H9 (cell line): Measurements from ENCODE around the gene C10orf62. TPM values are rescaled to one million over a fixed set of nuclear protein-coding genes. Genes with fewer than 3 reads are reported as not detected.

Experiments
- DNase-seq: peaks from one replicate; pipeline ENCODE4 v3.0.0-alpha.2; 2017
- H2AFZ ChIP-seq: one replicate; pipeline ENCODE4 v1.6.1; 2013; ENCODE audit warnings: mild to moderate bottlenecking, low read length, control low read depth, moderate library complexity
- H2AK5ac ChIP-seq: 2 replicates; pipeline ENCODE4 v1.6.1; 2013; ENCODE audit warnings: low read length, control low read depth, mixed read lengths; ENCODE audit not compliant: insufficient read length
- H2BK120ac ChIP-seq: one replicate; pipeline ENCODE4 v1.6.1; 2013; ENCODE audit warnings: low read depth, mild to moderate bottlenecking, low read length, control low read depth, inconsistent platforms; ENCODE audit not compliant: poor library complexity, severe bottlenecking
- H2BK12ac ChIP-seq: 2 replicates; pipeline ENCODE4 v1.6.1; 2013; ENCODE audit warnings: low read length, control low read depth, mixed read lengths, low read depth; ENCODE audit not compliant: insufficient read length
- H2BK15ac ChIP-seq: 2 replicates; pipeline ENCODE4 v1.6.1; 2013; ENCODE audit warnings: low read depth, low read length, control low read depth
- H2BK20ac ChIP-seq: one replicate; pipeline ENCODE4 v1.6.1; 2013; ENCODE audit warnings: low read depth, mild to moderate bottlenecking, low read length, control low read depth, inconsistent platforms; ENCODE audit not compliant: poor library complexity, severe bottlenecking
- H2BK5ac ChIP-seq: 2 replicates; pipeline ENCODE4 v1.6.1; 2013; ENCODE audit warnings: low read length, control low read depth, mixed read lengths; ENCODE audit not compliant: insufficient read length
- H3K14ac ChIP-seq: 2 replicates; pipeline ENCODE4 v1.6.1; 2013; ENCODE audit warnings: low read length, control low read depth; ENCODE audit not compliant: insufficient read depth
- H3K18ac ChIP-seq: 2 replicates; pipeline ENCODE4 v1.6.1; 2013; ENCODE audit warnings: low read depth, mild to moderate bottlenecking, mixed read lengths, low read length, control low read depth; ENCODE audit not compliant: insufficient read length
- H3K23ac ChIP-seq: 2 replicates; pipeline ENCODE4 v1.6.1; 2013; ENCODE audit warnings: low read length, control low read depth, mixed read lengths, low read depth; ENCODE audit not compliant: insufficient read length
- H3K23me2 ChIP-seq: 2 replicates; pipeline ENCODE4 v1.6.1; 2013; ENCODE audit warnings: low read depth, mild to moderate bottlenecking, mixed read lengths, low read length, control low read depth; ENCODE audit not compliant: insufficient read length, poor library complexity, severe bottlenecking
- H3K27ac ChIP-seq: 2 replicates; pipeline ENCODE4 v1.5.1; 2013; ENCODE audit warnings: low read length, control low read depth, mixed read lengths, low read depth; ENCODE audit not compliant: insufficient read length
- H3K27me3 ChIP-seq: 2 replicates; pipeline ENCODE4 v1.6.1; 2013; ENCODE audit warnings: low read length, control low read depth, inconsistent platforms; ENCODE audit not compliant: insufficient read depth
- H3K4ac ChIP-seq: 2 replicates; pipeline ENCODE4 v1.6.1; 2013; ENCODE audit warnings: low read depth, mild to moderate bottlenecking, control low read depth, inconsistent platforms, low read length, moderate library complexity
- H3K4me1 ChIP-seq: 2 replicates; pipeline ENCODE4 v1.6.1; 2013; ENCODE audit warnings: low read length, control low read depth, inconsistent platforms; ENCODE audit not compliant: insufficient read depth
- H3K4me2 ChIP-seq: 2 replicates; pipeline ENCODE4 v1.6.1; 2013; ENCODE audit warnings: low read length, control low read depth, mixed read lengths; ENCODE audit not compliant: insufficient read length, insufficient read depth
- H3K56ac ChIP-seq: 2 replicates; pipeline ENCODE4 v1.6.1; 2013; ENCODE audit warnings: low read depth, mild to moderate bottlenecking, mixed read lengths, low read length, control low read depth; ENCODE audit not compliant: insufficient read length
- H3K79me1 ChIP-seq: 2 replicates; pipeline ENCODE4 v1.6.1; 2013; ENCODE audit warnings: low read depth, mild to moderate bottlenecking, moderate library complexity, low read length, control low read depth, inconsistent platforms; ENCODE audit not compliant: insufficient read depth, poor library complexity, severe bottlenecking
- H3K79me2 ChIP-seq: 2 replicates; pipeline ENCODE4 v1.6.1; 2013; ENCODE audit warnings: low read length, control low read depth, inconsistent platforms; ENCODE audit not compliant: insufficient read depth
- H3K9ac ChIP-seq: 2 replicates; pipeline ENCODE4 v1.6.1; 2013; ENCODE audit warnings: low read length, control low read depth, mixed read lengths; ENCODE audit not compliant: insufficient read length; ENCODE audit errors: extremely low read depth
- H3K9me3 ChIP-seq: one replicate; pipeline ENCODE4 v1.6.1; 2013; ENCODE audit warnings: low read depth, low read length, inconsistent platforms; ENCODE audit not compliant: control insufficient read depth
- H3T11ph ChIP-seq: one replicate; pipeline ENCODE4 v1.6.1; 2013; ENCODE audit warnings: mild to moderate bottlenecking, low read length, control low read depth, inconsistent platforms
- H4K20me1 ChIP-seq: one replicate; pipeline ENCODE4 v1.6.1; 2013; ENCODE audit not compliant: control insufficient read depth, insufficient read length, insufficient read depth
- H4K5ac ChIP-seq: 2 replicates; pipeline ENCODE4 v1.6.1; 2013; ENCODE audit warnings: low read depth, mild to moderate bottlenecking, mixed read lengths, low read length, control low read depth; ENCODE audit not compliant: insufficient read length
- H4K8ac ChIP-seq: replicated peaks from 2 replicates; pipeline ENCODE4 v1.6.1; 2013; ENCODE audit warnings: low read length, control low read depth, mixed read lengths, low read depth; ENCODE audit not compliant: insufficient read length
- H4K91ac ChIP-seq: 2 replicates; pipeline ENCODE4 v1.6.1; 2013; ENCODE audit warnings: low read depth, mild to moderate bottlenecking, moderate library complexity, mixed read lengths, low read length, control low read depth; ENCODE audit not compliant: insufficient read length
- H3K27ac Mint-ChIP-seq, 3 experiments: 2 replicates in 2 of 3; 3 replicates in 1 of 3; pipeline ENCODE4 v1.8.0; 2020 to 2021; ENCODE audit warnings: mixed read lengths in 3 of 3, mild to moderate bottlenecking in 1 of 3, moderate library complexity in 1 of 3
- H3K27me3 Mint-ChIP-seq: 2 replicates; pipeline ENCODE4 v1.8.0; 2021; ENCODE audit warnings: low read depth, mild to moderate bottlenecking, moderate library complexity, mixed read lengths
- H3K36me3 Mint-ChIP-seq, 3 experiments: 2 replicates in 2 of 3; 3 replicates in 1 of 3; pipeline ENCODE4 v1.8.0; 2020 to 2021; ENCODE audit warnings: low read depth in 3 of 3, mixed read lengths in 3 of 3; ENCODE audit not compliant: insufficient read depth in 1 of 3
- H3K4me1 Mint-ChIP-seq, 2 experiments: 2 replicates each; pipeline ENCODE4 v1.8.0; 2020; ENCODE audit warnings: mixed read lengths in 2 of 2
- H3K4me3 Mint-ChIP-seq, 2 experiments: 2 replicates in 1 of 2; 3 replicates in 1 of 2; pipeline ENCODE4 v1.8.0; 2020 to 2021; ENCODE audit warnings: mild to moderate bottlenecking in 2 of 2, mixed read lengths in 2 of 2, moderate library complexity in 1 of 2
- H3K9me3 Mint-ChIP-seq, 2 experiments: 2 replicates in 1 of 2; 3 replicates in 1 of 2; pipeline ENCODE4 v1.8.0; 2020; ENCODE audit warnings: mild to moderate bottlenecking in 2 of 2, mixed read lengths in 2 of 2, moderate library complexity in 1 of 2
- CTCF ChIP-seq: fragments of 200-600 bp; sonication (generic); conservative IDR thresholded peaks from 3 replicates; pipeline ENCODE4 v1.8.0; 2021; ENCODE audit warnings: antibody characterized with exemption, mild to moderate bottlenecking
- WGBS: extraction: QIAGEN DNeasy Blood & Tissue Kit; methylation state at CpG from one replicate; pipeline ENCODE4 v1.1.7; 2013; ENCODE audit warnings: missing lambda C conversion rate, low lambda C conversion rate, mixed read lengths; ENCODE audit not compliant: insufficient read length; ENCODE audit errors: extremely low coverage; 5-methylcytosine and 5-hydroxymethylcytosine counted together
- total RNA-seq: library from RNA; stranded (reverse); gene quantifications from 2 replicates; pipeline ENCODE4 v1.2.1, GENCODE V29; 2021

Gene C10orf62
- total RNA-seq, 1 experiment from 2014 or later = 0.31 TPM

GRCh38 chr10:97567891-97568290, 21.6 kb upstream of the C10orf62 start:
- Histone ChIP-seq H3K56ac (no peak overlapping the region), H3K9me3 (no peaks in the 10 kb centered on the region), H3K23me2 (no peaks in the 10 kb centered on the region), H2BK20ac (no peak overlapping the region), H3K4ac (no peak overlapping the region), H3K27ac (no peak overlapping the region), H3K4me2 (no peak overlapping the region), H4K8ac (no peak overlapping the region), H4K5ac (no peak overlapping the region), H3K14ac (no peak overlapping the region), H3K27me3 (no peaks in the 10 kb centered on the region), H3K18ac (no peak overlapping the region), H3K79me1 (no peaks in the 10 kb centered on the region), H2BK12ac (no peak overlapping the region), H3K9ac (no peak overlapping the region), H3K79me2 (no peaks in the 10 kb centered on the region), H2AFZ (no peak overlapping the region), H4K91ac (no peak overlapping the region), H2AK5ac (no peak overlapping the region), H4K20me1 (no peaks in the 10 kb centered on the region), H2BK15ac (no peak overlapping the region), H3T11ph (no peak overlapping the region), H2BK120ac (no peak overlapping the region), H3K23ac (no peak overlapping the region), H2BK5ac (no peak overlapping the region), H3K4me1 (no peaks in the 10 kb centered on the region)
- no peak overlapping the region for H3K27ac Mint-ChIP-seq
- peaks cover 10 to 13% of the 10 kb centered on the region in 2 experiments for H3K4me1 Mint-ChIP-seq
- no CpG with 5 or more reads among the region's 15 CpGs for WGBS
- H3K36me3 Mint-ChIP-seq = peaks cover 0 to 12% (median 0%) of the 10 kb centered on the region in 3 experiments; a peak in 3 of 7 replicates
- no peak for TF ChIP-seq CTCF
- H3K9me3 Mint-ChIP-seq = peaks cover 0 to under 1% of the 10 kb centered on the region in 2 experiments; a peak in 1 of 5 replicates
- no peaks in the 10 kb centered on the region for H3K27me3 Mint-ChIP-seq
- no peak for DNase-seq
- no peak overlapping the region for H3K4me3 Mint-ChIP-seq
